A549 (cell line): ENCODE results near the gene LIN7B.

Experiments used
- CEBPB ChIP-seq, 2 experiments: fragments of >200 bp in 1 of 2; sonication (Bioruptor Twin) in 1 of 2; formaldehyde crosslinking in 1 of 2; IDR thresholded peaks; 2 replicates each; pipeline ENCODE4 v1.6.1; 2012 to 2016
- CHD2 ChIP-seq: fragments of 150-350 bp; IDR thresholded peaks from 2 replicates; pipeline ENCODE4 v1.6.1; 2014; ENCODE audit warnings: low read length; ENCODE audit not compliant: partially characterized antibody
- CTCF ChIP-seq: fragments of >200 bp; sonication (Bioruptor Twin); formaldehyde crosslinking; IDR thresholded peaks from 3 replicates; pipeline ENCODE4 v1.5.1; 2016
- ESRRA ChIP-seq: fragments of 150-350 bp; IDR thresholded peaks from 2 replicates; pipeline ENCODE4 v1.6.1; 2014; ENCODE audit warnings: mild to moderate bottlenecking, low read length, borderline replicate concordance
- KDM1A ChIP-seq: fragments of 200-600 bp; sonication (generic); IDR thresholded peaks from 2 replicates; pipeline ENCODE4 v1.6.1; 2016; ENCODE audit warnings: low read depth, mild to moderate bottlenecking
- NPAS2 ChIP-seq: fragments of 250-450 bp; sonication (Bioruptor Pico); IDR thresholded peaks from 2 replicates; pipeline ENCODE4 v1.8.0; 2022; ENCODE audit warnings: mild to moderate bottlenecking, moderate library complexity, borderline replicate concordance
- POLR2A ChIP-seq: IDR thresholded peaks from 2 replicates; pipeline ENCODE4 v1.6.1; 2012; ENCODE audit warnings: mild to moderate bottlenecking, low read length
- RARB ChIP-seq: fragments of 250-450 bp; sonication (Bioruptor Pico); IDR thresholded peaks from 2 replicates; pipeline ENCODE4 v1.8.0; 2021; ENCODE audit warnings: mild to moderate bottlenecking, moderate library complexity
- SREBF2 ChIP-seq: fragments of 450-650 bp; IDR thresholded peaks from 2 replicates; pipeline ENCODE4 v1.6.1; 2014; ENCODE audit warnings: mild to moderate bottlenecking, moderate library complexity

- TF ChIP-seq NPAS2 (CRISPR knock-in tag) (no peak), KDM1A (no peak), CTCF (no peak), RARB (CRISPR knock-in tag) (no peak), POLR2A (no peak), SREBF2 (no peak), ESRRA (no peak), CEBPB (IDR thresholded peaks at IDR 0.05) (no peak), CHD2 (no peak)
These were observed 36.7 kb downstream of the LIN7B start for GRCh38 chr19:49150944-49151243.
